SK-N-SH treated with all-trans-retinoic acid at 6 μM for 48 hours (cell line): Measurements from ENCODE around the gene FAM171A2.

ENCODE experiments used
- CREB5 ChIP-seq: fragments of 250-450 bp; sonication (Bioruptor Pico); IDR thresholded peaks from 2 replicates; pipeline ENCODE4 v1.5.1; 2020; ENCODE audit warnings: low read depth, mild to moderate bottlenecking, moderate library complexity
- ZFP3 ChIP-seq: fragments of 250-450 bp; sonication (Bioruptor Pico); IDR thresholded peaks from 2 replicates; pipeline ENCODE4 v1.5.0; 2020; ENCODE audit warnings: mild to moderate bottlenecking, moderate library complexity

GRCh38 chr17:44362459-44362948 is 1.1 kb downstream of the FAM171A2 start:
- TF ChIP-seq ZFP3 (CRISPR knock-in tag) (no peak), CREB5 (no peak)
